ENCODE measurements around the gene KLHL13.

GRCh38 chrX:118131336-118131735 is 14.7 kb upstream of the KLHL13 start:
- TF ChIP-seq CTCF (IDR thresholded peaks at IDR 0.05) (no peak), POLR2A (IDR thresholded peaks at IDR 0.05) (no peak), EP300 (IDR thresholded peaks at IDR 0.05) (no peak), POLR2AphosphoS5 (IDR thresholded peaks at IDR 0.05) (no peak)
